NK-92 (cell line): Measurements from ENCODE around the gene ZDHHC7.
"Not testable (repeated sequence)": the region's sequence is repeated elsewhere in the genome, so short reads cannot be mapped to it uniquely, and the experiment has no call there.

Source experiments
- DNase-seq: peaks from one replicate; lab custom pipeline; 2025; ENCODE audit not compliant: unreplicated experiment; lab: John Stamatoyannopoulos, UW

ZDHHC7 gene

GRCh38 chr16:85010931-85011845, at the start of gene ZDHHC7:
ZDHHC7 (minus strand) TSS chr16:85011535; CDS start chr16:84990618, 20,917 bp downstream.
- no peak for DNase-seq

- DNase-seq: no peak
Measured at GRCh38 chr16:85058909-85059308, 47.6 kb upstream of the ZDHHC7 start.

GRCh38 chr16:85057948-85058347, 46.6 kb upstream of the ZDHHC7 start:
- DNase-seq: no peak

GRCh38 chr16:85057212-85057889, 46.0 kb upstream of the ZDHHC7 start:
- DNase-seq: no peak

- no peak for DNase-seq
Measured at GRCh38 chr16:85056211-85056748, 44.9 kb upstream of the ZDHHC7 start.

- no peak for DNase-seq
Measured at GRCh38 chr16:85055493-85056210, 44.3 kb upstream of the ZDHHC7 start.

GRCh38 chr16:85054948-85055492, 43.7 kb upstream of the ZDHHC7 start:
- no peak for DNase-seq

GRCh38 chr16:85054321-85054720, 43.0 kb upstream of the ZDHHC7 start:
- DNase-seq: not testable (repeated sequence)

GRCh38 chr16:85052536-85052935, 41.2 kb upstream of the ZDHHC7 start:
- no peak for DNase-seq

- no peak for DNase-seq
Measured at GRCh38 chr16:85051683-85052082, 40.3 kb upstream of the ZDHHC7 start.

- DNase-seq: no peak
Measured at GRCh38 chr16:85051067-85051581, 39.8 kb upstream of the ZDHHC7 start.

GRCh38 chr16:85049706-85050305, 38.5 kb upstream of the ZDHHC7 start:
- no peak for DNase-seq

GRCh38 chr16:85048921-85049562, 37.7 kb upstream of the ZDHHC7 start:
- DNase-seq: no peak

- no peak for DNase-seq
Measured at GRCh38 chr16:85047867-85048455, 36.6 kb upstream of the ZDHHC7 start.

GRCh38 chr16:85046931-85047866, 35.9 kb upstream of the ZDHHC7 start:
- no peak for DNase-seq

GRCh38 chr16:85046472-85046916, 35.2 kb upstream of the ZDHHC7 start:
- no peak for DNase-seq

- DNase-seq: no peak
Measured at GRCh38 chr16:85045641-85046471, 34.5 kb upstream of the ZDHHC7 start.
